Activated CD4-positive, alpha-beta T cell treated with anti-CD3 and anti-CD28 coated beads, Interleukin-2, amount 50 U/mL, for 4 hours (primary cell): ENCODE measurements around the gene MBNL1.

Experiments used
- DNase-seq, 2 experiments: peaks; one replicate each; pipeline ENCODE4 v3.0.0-alpha.2; 2020

Gene MBNL1

GRCh38 chr3:152299249-152299976, 30.7 kb downstream of the MBNL1 start:
- peak in 1 of 2 experiments; percentile 20 for DNase-seq

GRCh38 chr3:152300029-152300731, 31.5 kb downstream of the MBNL1 start:
- no peak for DNase-seq

GRCh38 chr3:152301745-152302181, 33.0 kb downstream of the MBNL1 start:
- no peak for DNase-seq

- DNase-seq, result no peak
These were observed 33.8 kb downstream of the MBNL1 start for GRCh38 chr3:152302521-152303021.

DNA sequence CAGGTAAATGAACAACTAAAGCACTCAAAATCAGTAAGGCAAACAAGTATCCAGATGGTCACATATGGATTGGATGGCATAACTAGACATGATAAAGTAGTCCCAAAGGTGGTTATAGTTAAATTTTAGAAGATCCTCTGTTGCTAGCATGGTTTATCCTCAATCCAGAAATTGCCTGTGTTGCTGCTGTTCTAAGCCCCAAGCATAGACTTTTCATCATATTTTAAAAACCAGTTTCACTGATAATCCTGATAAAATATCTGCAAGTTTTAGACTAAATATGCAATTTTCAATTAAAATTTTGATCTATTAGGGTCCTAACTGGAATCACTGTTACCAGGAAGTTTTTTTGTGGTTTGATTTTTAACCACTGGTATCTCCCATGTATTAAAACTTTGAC, 35.4 kb downstream of the MBNL1 start:
- DNase-seq, result no peak

DNA sequence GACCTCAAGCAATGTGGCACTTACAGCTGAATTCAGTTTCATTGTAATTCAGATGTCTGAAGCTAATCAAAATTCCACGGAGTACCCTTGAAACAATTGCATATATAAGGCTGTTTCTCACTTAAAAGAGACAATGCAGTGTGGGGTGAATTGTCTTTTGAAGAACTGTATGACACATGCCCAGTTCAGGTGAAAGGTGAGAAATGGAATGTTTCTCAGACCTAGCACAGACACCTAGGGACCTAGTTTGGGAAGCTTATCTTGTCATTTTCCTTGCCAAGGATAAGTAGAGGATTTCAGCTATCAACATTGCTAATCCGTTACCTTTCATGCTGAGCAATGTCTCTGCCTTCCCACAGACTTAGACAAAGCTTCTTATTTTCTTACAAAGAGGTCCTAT, 36.3 kb downstream of the MBNL1 start:
- no peak for DNase-seq

DNA sequence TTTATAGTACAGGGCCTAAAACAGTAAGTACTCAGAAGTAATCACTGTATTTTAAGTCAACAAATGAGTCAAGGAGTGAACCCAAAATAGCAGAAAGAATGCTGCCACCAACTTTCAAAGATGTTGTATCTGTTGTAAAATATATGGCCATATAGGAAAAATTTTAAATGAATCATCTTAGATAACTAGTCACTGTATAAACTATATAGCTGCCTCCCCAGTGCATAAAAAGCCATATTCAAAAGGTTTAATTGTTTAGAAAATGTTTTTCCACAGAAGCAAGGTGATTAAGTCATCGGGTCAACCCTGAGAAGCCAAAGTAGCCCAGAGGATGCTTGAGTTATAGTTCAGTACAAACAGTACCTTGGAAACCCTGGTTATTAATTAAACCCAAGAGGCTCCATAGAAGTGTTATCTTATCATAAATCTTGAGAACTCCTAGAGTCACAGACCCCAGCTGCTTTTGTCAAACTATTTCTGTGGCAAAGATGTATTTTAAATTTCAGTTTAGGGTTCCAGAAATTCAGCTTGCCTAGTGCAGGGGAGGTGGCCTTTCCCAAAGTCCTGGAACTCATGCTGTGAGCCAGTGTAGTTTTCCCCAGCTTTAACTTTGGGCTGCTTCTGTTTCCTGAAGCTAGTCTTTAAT, 39.2 kb downstream of the MBNL1 start:
- DNase-seq, result no peak

- DNase-seq, result no peak
These were observed 39.7 kb downstream of the MBNL1 start for GRCh38 chr3:152308475-152308844.

- no peak for DNase-seq
These were observed 40.3 kb downstream of the MBNL1 start for GRCh38 chr3:152309031-152309430.

- no peak for DNase-seq
These were observed 41.0 kb downstream of the MBNL1 start for GRCh38 chr3:152309535-152310307.

- DNase-seq, result no peak
These were observed 44.7 kb downstream of the MBNL1 start for GRCh38 chr3:152313430-152313829.

DNA sequence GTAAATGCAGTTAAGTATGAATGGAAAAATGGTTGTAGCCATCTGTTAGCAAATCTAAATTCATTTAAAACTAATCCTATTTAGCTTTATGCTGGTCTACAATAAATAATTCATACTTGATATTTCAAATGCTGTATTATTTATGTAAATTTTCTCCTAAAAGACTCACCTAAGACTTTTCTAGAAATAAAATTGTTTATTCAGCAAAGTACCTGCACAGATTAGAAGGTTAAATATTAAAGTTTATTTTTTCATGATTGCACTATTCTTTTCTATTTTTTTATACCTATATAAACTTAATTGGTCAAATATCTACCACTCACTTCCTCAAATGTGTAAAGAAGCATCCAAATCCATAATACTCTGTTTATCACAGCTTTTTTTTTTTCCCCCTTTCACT, 45.2 kb downstream of the MBNL1 start:
- no peak for DNase-seq

- no peak for DNase-seq
These were observed 46.1 kb downstream of the MBNL1 start for GRCh38 chr3:152314677-152315353.

GRCh38 chr3:152315623-152316022, 46.9 kb downstream of the MBNL1 start:
- peak; percentile 24 to 28 for DNase-seq

GRCh38 chr3:152316318-152316717, 47.6 kb downstream of the MBNL1 start:
- no peak for DNase-seq

- no peak for DNase-seq
These were observed 48.5 kb downstream of the MBNL1 start for GRCh38 chr3:152317184-152317583.

DNA sequence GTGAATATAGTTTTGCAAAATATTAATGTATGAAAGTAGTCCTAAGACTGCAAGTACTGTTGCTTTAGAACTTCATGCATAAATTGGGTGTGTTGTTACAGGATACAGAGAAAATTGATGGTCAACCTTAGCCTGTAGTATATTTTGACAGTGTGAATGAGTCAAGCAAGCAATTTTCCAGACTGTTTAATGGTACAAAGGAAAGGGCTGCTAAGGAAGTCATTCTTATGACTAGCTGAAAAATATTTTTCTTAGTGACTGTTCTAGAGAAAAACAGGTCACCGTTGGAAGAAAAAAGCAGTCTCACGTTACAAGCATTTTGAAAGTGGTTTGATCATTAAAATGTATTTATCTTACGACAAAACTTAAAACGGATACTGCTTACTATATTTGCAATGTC, 49.2 kb downstream of the MBNL1 start:
- no peak for DNase-seq

- DNase-seq, result no peak
These were observed 49.8 kb downstream of the MBNL1 start for GRCh38 chr3:152318512-152318911.

DNA sequence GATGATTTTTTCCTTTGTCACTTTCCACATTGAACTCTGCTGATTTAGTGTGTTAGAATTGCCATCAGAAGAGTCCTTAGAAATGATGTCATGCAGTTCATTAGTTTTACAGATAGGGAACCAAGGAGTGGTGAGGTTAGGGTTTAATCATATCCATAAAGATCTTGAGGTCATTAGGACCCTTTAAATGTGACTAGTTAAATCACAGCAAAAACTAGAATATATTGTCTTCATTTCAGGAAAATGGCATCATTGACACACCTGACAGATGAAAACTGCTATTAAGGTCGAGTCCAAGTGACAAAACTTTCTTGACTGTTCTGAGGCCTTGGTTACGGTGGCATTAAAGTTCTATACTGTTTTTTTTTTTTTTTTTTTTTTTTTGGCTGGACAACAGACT, 50.5 kb downstream of the MBNL1 start:
- DNase-seq, result no peak

DNA sequence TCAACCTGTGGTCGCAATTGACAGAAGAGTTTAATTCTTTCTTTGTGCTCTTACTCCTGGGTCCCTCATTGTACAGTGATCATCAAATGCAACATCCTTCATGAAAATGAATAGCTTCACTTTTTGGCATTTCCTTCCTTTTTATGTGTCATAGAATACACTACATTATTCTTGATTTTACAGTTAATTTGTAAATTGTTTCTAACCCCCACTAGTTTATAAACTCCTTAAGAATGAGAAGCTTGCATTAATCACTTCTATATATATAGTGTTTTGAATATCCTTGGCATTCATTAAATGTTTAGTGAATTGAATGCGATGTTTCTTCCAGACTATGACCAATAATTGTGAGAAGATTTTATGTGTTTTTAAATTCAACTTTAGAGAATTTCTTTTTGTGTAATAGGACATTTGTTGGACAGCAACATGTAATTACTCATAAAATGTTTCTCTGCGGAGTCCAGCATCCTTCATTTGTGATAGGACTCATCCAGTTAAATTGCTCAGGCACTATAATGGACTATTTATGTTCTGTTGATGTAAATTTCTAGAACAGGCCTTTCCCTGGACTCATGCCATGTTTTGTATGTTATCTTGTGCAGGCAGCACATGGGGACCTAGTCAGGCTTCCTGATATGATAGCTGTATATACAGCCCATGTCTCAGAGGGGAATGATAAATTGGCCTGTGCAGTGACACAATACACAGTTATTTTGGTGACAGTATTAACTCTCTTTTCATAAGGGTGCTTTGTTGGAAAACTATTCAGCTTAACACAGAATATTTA, 51.3 kb downstream of the MBNL1 start:
- no peak for DNase-seq

- DNase-seq, result no peak
These were observed 52.6 kb downstream of the MBNL1 start for GRCh38 chr3:152321200-152321954.
